Measurements from ENCODE around the gene SEMA4D.

- TF ChIP-seq CTCF (IDR thresholded peaks at IDR 0.05; ENCODE audit: borderline replicate concordance, extremely low read depth, low read length, poor library complexity, severe bottlenecking) (no peak), EZH2 (IDR thresholded peaks at IDR 0.05; ENCODE audit: borderline replicate concordance, low read depth, low read length, severe bottlenecking) (no peak)
Measured at GRCh38 chr9:89452561-89452960, 45.4 kb downstream of the SEMA4D start.
